ENCODE data around the gene CYB561D1.

DNA sequence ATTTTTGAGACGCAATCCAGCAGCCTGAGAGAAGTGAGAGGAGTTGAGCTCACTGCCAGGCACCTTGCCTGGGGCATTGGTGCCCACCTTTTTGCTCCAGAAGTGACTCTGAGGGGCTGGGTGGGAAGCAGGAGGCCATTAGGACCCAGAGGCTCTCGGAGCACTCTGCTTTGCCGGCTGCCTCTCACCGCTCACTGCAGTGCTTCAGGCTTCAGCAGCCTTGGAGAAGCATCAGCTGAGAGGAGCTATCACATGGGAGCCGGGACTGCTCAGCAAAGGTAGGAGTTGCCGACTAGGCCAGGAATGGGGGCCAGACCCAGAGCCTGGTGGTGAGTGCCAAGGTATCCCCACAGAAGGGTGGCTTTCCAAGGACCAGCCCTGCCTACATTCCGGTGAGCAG, 45.8 kb downstream of the CYB561D1 start, which contains the start of gene GPR61:
- no peak for TF ChIP-seq CEBPG (CRISPR knock-in tag; IDR thresholded peaks at IDR 0.05)
- no peak for TF ChIP-seq POLR2A (IDR thresholded peaks at IDR 0.05; ENCODE audit: insufficient read depth in 1 of 2, low read depth in 2 of 2, low read length in 2 of 2)
- TF ChIP-seq, protein P1, sequence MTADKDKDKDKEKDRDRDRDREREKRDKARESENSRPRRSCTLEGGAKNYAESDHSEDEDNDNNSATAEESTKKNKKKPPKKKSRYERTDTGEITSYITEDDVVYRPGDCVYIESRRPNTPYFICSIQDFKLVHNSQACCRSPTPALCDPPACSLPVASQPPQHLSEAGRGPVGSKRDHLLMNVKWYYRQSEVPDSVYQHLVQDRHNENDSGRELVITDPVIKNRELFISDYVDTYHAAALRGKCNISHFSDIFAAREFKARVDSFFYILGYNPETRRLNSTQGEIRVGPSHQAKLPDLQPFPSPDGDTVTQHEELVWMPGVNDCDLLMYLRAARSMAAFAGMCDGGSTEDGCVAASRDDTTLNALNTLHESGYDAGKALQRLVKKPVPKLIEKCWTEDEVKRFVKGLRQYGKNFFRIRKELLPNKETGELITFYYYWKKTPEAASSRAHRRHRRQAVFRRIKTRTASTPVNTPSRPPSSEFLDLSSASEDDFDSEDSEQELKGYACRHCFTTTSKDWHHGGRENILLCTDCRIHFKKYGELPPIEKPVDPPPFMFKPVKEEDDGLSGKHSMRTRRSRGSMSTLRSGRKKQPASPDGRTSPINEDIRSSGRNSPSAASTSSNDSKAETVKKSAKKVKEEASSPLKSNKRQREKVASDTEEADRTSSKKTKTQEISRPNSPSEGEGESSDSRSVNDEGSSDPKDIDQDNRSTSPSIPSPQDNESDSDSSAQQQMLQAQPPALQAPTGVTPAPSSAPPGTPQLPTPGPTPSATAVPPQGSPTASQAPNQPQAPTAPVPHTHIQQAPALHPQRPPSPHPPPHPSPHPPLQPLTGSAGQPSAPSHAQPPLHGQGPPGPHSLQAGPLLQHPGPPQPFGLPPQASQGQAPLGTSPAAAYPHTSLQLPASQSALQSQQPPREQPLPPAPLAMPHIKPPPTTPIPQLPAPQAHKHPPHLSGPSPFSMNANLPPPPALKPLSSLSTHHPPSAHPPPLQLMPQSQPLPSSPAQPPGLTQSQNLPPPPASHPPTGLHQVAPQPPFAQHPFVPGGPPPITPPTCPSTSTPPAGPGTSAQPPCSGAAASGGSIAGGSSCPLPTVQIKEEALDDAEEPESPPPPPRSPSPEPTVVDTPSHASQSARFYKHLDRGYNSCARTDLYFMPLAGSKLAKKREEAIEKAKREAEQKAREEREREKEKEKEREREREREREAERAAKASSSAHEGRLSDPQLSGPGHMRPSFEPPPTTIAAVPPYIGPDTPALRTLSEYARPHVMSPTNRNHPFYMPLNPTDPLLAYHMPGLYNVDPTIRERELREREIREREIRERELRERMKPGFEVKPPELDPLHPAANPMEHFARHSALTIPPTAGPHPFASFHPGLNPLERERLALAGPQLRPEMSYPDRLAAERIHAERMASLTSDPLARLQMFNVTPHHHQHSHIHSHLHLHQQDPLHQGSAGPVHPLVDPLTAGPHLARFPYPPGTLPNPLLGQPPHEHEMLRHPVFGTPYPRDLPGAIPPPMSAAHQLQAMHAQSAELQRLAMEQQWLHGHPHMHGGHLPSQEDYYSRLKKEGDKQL (CRISPR knock-in tag; IDR thresholded peaks at IDR 0.05; ENCODE audit: low read depth): no peak
- TF ChIP-seq, protein P2, sequence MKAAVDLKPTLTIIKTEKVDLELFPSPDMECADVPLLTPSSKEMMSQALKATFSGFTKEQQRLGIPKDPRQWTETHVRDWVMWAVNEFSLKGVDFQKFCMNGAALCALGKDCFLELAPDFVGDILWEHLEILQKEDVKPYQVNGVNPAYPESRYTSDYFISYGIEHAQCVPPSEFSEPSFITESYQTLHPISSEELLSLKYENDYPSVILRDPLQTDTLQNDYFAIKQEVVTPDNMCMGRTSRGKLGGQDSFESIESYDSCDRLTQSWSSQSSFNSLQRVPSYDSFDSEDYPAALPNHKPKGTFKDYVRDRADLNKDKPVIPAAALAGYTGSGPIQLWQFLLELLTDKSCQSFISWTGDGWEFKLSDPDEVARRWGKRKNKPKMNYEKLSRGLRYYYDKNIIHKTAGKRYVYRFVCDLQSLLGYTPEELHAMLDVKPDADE (CRISPR knock-in tag; IDR thresholded peaks at IDR 0.05): no peak
- TF ChIP-seq TAF1 (CRISPR knock-in tag; IDR thresholded peaks at IDR 0.05): no peak
- TF ChIP-seq, protein P3, sequence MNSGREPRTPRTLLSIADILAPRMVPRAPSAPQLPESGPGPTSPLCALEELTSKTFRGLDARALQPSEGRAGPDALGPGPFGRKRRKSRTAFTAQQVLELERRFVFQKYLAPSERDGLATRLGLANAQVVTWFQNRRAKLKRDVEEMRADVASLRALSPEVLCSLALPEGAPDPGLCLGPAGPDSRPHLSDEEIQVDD (CRISPR knock-in tag; IDR thresholded peaks at IDR 0.05; ENCODE audit: borderline replicate concordance): no peak
- no peak for TF ChIP-seq ZNF614 (CRISPR knock-in tag; IDR thresholded peaks at IDR 0.05; ENCODE audit: borderline replicate concordance)
